ENCODE data around the gene LSM14A. TPM values are rescaled to one million over a fixed set of nuclear protein-coding genes. Genes with fewer than 3 reads are reported as not detected.
"Not testable (repeated sequence)": the region's sequence is repeated elsewhere in the genome, so short reads cannot be mapped to it uniquely, and the experiment has no call there.

Gene LSM14A
- 100 to 1,000 TPM; 112 to 116 TPM for total RNA-seq

- H3K9me3 Mint-ChIP-seq (ENCODE audit: low read depth), result no peaks in the 10 kb centered on the region
- ATAC-seq, result peak; percentile 85
- peaks cover 37% of the 10 kb centered on the region for H3K4me1 Mint-ChIP-seq
- H3K27me3 Mint-ChIP-seq, result no peaks in the 10 kb centered on the region
- peaks cover 15% of the 10 kb centered on the region for H3K36me3 Mint-ChIP-seq
- peak; percentile 93 for DNase-seq
- CTCF ChIA-PET, result interaction anchor here (0.7 to 2.0 kb wide), 9 partner anchors 26 to 394 kb away, joined by 3 to 10 read pairs (median 4); no protein-coding TSS in a partner anchor
- H3K27ac Mint-ChIP-seq, result peak within 1 kb of the TSS; percentile 98
- peak within 1 kb of the TSS; percentile 93 for H3K4me3 Mint-ChIP-seq
These were observed at the start of gene LSM14A for GRCh38 chr19:34171877-34172660. Gene LSM14A, plus strand, starts transcription at chr19:34172504. Its CDS starts 139 bp downstream, at chr19:34172643.

- no peak for DNase-seq
- Mint-ChIP-seq H3K4me3 (no peak overlapping the region), H3K9me3 (ENCODE audit: low read depth) (no peaks in the 10 kb centered on the region), H3K27ac (no peak overlapping the region), H3K4me1 (peaks cover 2% of the 10 kb centered on the region), H3K36me3 (no peaks in the 10 kb centered on the region), H3K27me3 (peaks cover 8% of the 10 kb centered on the region)
- ATAC-seq, result no peak
- CTCF ChIA-PET, result interaction anchor here (0.9 to 1.4 kb wide), 4 partner anchors 21 to 347 kb away, joined by 3 to 5 read pairs (median 4); no protein-coding TSS in a partner anchor
These were observed 47.5 kb upstream of the LSM14A start for GRCh38 chr19:34124828-34125227.

- Mint-ChIP-seq H3K4me3 (no peak overlapping the region), H3K4me1 (no peaks in the 10 kb centered on the region), H3K27ac (no peak overlapping the region), H3K27me3 (peaks cover 6% of the 10 kb centered on the region), H3K36me3 (no peaks in the 10 kb centered on the region), H3K9me3 (ENCODE audit: low read depth) (no peaks in the 10 kb centered on the region)
- DNase-seq, result no peak
- CTCF ChIA-PET, result interaction anchor here (1.6 to 2.1 kb wide), 2 partner anchors 16 to 85 kb away, joined by 4 to 8 read pairs; no protein-coding TSS in a partner anchor
- ATAC-seq, result no peak
These were observed 45.3 kb upstream of the LSM14A start for GRCh38 chr19:34126966-34127365.

- CTCF ChIA-PET, result interaction anchor here (1.6 to 2.1 kb wide), 2 partner anchors 16 to 86 kb away, joined by 4 to 8 read pairs; no protein-coding TSS in a partner anchor
- no peak for ATAC-seq
- Mint-ChIP-seq H3K27ac (no peak overlapping the region), H3K4me1 (no peaks in the 10 kb centered on the region), H3K27me3 (peaks cover 6% of the 10 kb centered on the region), H3K4me3 (no peak overlapping the region), H3K9me3 (ENCODE audit: low read depth) (no peaks in the 10 kb centered on the region), H3K36me3 (no peaks in the 10 kb centered on the region)
- no peak for DNase-seq
These were observed 44.6 kb upstream of the LSM14A start for GRCh38 chr19:34127684-34128189.

- Mint-ChIP-seq H3K4me1 (no peaks in the 10 kb centered on the region), H3K4me3 (no peak overlapping the region), H3K27me3 (peaks cover 4% of the 10 kb centered on the region), H3K27ac (no peak overlapping the region), H3K36me3 (no peaks in the 10 kb centered on the region), H3K9me3 (ENCODE audit: low read depth) (no peaks in the 10 kb centered on the region)
- ATAC-seq (no peak), DNase-seq (no peak)
- CTCF ChIA-PET, result no interaction called here
These were observed 43.6 kb upstream of the LSM14A start for GRCh38 chr19:34128558-34129250.

- Mint-ChIP-seq H3K4me3 (no peak overlapping the region), H3K4me1 (peaks cover 4% of the 10 kb centered on the region), H3K9me3 (ENCODE audit: low read depth) (no peaks in the 10 kb centered on the region), H3K27ac (no peak overlapping the region), H3K36me3 (peaks cover 1% of the 10 kb centered on the region), H3K27me3 (no peaks in the 10 kb centered on the region)
- CTCF ChIA-PET, result interaction anchor here (1.0 to 1.6 kb wide), 2 partner anchors 15 to 353 kb away, joined by 3 to 4 read pairs; no protein-coding TSS in a partner anchor
- ATAC-seq (no peak), DNase-seq (no peak)
These were observed 41.2 kb upstream of the LSM14A start for GRCh38 chr19:34131100-34131499.

- CTCF ChIA-PET, result interaction anchor here (1.6 kb wide), 1 partner anchor 354 kb away, joined by 4 read pairs; no protein-coding TSS in a partner anchor
- H3K36me3 Mint-ChIP-seq; H3K9me3 Mint-ChIP-seq (ENCODE audit: low read depth); H3K4me3 Mint-ChIP-seq; ATAC-seq; DNase-seq; H3K27ac Mint-ChIP-seq; H3K27me3 Mint-ChIP-seq; H3K4me1 Mint-ChIP-seq: not testable (repeated sequence)
These were observed 40.2 kb upstream of the LSM14A start for GRCh38 chr19:34132145-34132544.

- not testable (repeated sequence) for DNase-seq, ATAC-seq
These were observed 39.6 kb upstream of the LSM14A start for GRCh38 chr19:34132706-34133105.

GRCh38 chr19:34134190-34135053 is 37.9 kb upstream of the LSM14A start:
- CTCF ChIA-PET, result interaction anchor here (0.6 to 1.3 kb wide), 6 partner anchors 10 to 356 kb away, joined by 3 to 11 read pairs (median 4); no protein-coding TSS in a partner anchor
- H3K9me3 Mint-ChIP-seq (ENCODE audit: low read depth), result no peaks in the 10 kb centered on the region
- DNase-seq (peak; percentile 94), ATAC-seq (peak; percentile 98)
- H3K4me1 Mint-ChIP-seq, result peaks cover 4% of the 10 kb centered on the region
- H3K27ac Mint-ChIP-seq, result peak overlapping the region; percentile 93
- peaks cover 1% of the 10 kb centered on the region for H3K36me3 Mint-ChIP-seq
- peak overlapping the region; percentile 95 for H3K4me3 Mint-ChIP-seq
- H3K27me3 Mint-ChIP-seq, result peaks cover 2% of the 10 kb centered on the region

More at GRCh38 chr19:34132706-34133105, 39.6 kb upstream of the LSM14A start:
- H3K4me1 Mint-ChIP-seq; H3K27ac Mint-ChIP-seq; H3K36me3 Mint-ChIP-seq; CTCF ChIA-PET; H3K4me3 Mint-ChIP-seq; H3K9me3 Mint-ChIP-seq (ENCODE audit: low read depth); H3K27me3 Mint-ChIP-seq: not testable (repeated sequence)

- H3K9me3 Mint-ChIP-seq (ENCODE audit: low read depth), result no peaks in the 10 kb centered on the region
- H3K27me3 Mint-ChIP-seq, result peaks cover 2% of the 10 kb centered on the region
- H3K4me3 Mint-ChIP-seq, result peak overlapping the region; percentile 95
- H3K27ac Mint-ChIP-seq, result peak overlapping the region; percentile 93
- peaks cover 1% of the 10 kb centered on the region for H3K36me3 Mint-ChIP-seq
- peaks cover 4% of the 10 kb centered on the region for H3K4me1 Mint-ChIP-seq
- ATAC-seq, result no peak
- CTCF ChIA-PET, result interaction anchor here (1.0 to 1.3 kb wide), 3 partner anchors 9 to 357 kb away, joined by 4 to 5 read pairs (median 5); no protein-coding TSS in a partner anchor
- DNase-seq, result no peak
These were observed 37.1 kb upstream of the LSM14A start for GRCh38 chr19:34135054-34135800.

- Mint-ChIP-seq H3K36me3 (peaks cover 1% of the 10 kb centered on the region), H3K9me3 (ENCODE audit: low read depth) (no peaks in the 10 kb centered on the region), H3K27me3 (peaks cover 2% of the 10 kb centered on the region), H3K27ac (no peak overlapping the region), H3K4me3 (peak overlapping the region; percentile 95), H3K4me1 (peaks cover 4% of the 10 kb centered on the region)
- no peak for DNase-seq
- ATAC-seq, result no peak
- CTCF ChIA-PET, result interaction anchor here (0.8 to 1.4 kb wide), 2 partner anchors 9 to 35 kb away, joined by 3 to 4 read pairs; no protein-coding TSS in a partner anchor
These were observed 36.3 kb upstream of the LSM14A start for GRCh38 chr19:34135821-34136611.

Data from activated CD8-positive, alpha-beta memory T cell treated with anti-CD3 and anti-CD28 coated beads, Interleukin-2, amount 10 ng/mL, durations not matched to agents 7 days and 5 days (primary cell).